Measurements from ENCODE around the gene MAVS. TPM values are rescaled to one million over a fixed set of nuclear protein-coding genes. Genes with fewer than 3 reads are reported as not detected.

Gene MAVS
- total RNA-seq, 1 experiment from 2014 or later, result 24.2 TPM

DNA sequence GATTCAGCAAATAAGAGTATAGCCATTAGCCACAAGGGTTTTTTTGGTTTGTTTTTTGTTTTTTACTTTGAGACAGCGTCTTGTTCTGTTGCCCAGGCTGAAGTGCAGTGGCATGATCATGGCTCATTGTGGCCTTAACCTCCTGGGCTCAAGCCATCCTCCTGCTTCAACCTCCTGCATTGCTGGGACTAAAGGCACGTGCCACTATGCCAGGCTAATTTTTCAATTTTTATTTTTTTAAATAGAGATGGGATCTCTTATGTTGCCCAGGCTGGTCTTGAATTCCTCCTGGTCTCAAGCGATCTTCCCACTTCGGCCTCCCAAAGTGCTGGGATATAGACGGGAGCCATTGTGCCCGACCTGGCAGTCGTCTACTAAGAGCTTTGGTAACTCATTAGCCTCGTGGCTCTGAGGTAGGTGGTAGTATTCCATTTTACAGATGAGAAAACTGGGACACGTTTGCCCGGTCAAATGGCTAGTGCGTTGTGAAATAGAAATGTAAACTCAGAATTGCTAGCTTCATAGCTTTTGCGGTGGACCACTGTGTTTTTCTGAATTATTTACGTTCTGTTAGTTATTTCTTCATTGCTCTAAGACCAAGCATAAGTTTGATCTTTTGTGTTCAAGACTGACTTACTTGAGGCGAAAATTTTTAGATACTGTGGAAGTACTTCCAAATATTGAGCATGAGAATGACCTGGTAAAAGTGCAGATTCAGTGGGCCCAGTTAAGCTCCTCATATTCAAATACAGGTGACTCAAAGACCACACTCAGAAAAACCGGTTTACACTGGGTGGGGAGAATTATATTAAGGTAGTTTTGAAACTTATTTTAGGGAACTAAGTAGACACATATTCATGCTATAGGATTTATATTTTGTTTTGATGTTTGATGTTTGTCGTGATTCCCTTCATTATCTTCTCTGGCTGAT, 44.6 kb downstream of the MAVS start:
- Histone ChIP-seq H2BK15ac (ENCODE audit: low read depth, low read length) (no peak overlapping the region), H3T11ph (ENCODE audit: low read length) (no peak overlapping the region), H2AFZ (ENCODE audit: low read length) (no peak overlapping the region), H3K56ac (ENCODE audit: insufficient read length, low read depth, low read length) (no peak overlapping the region), H3K4ac (ENCODE audit: low read depth, low read length) (no peak overlapping the region), H2AK5ac (ENCODE audit: insufficient read length, low read length) (no peak overlapping the region), H3K27me3 (ENCODE audit: insufficient read depth, low read length) (no peaks in the 10 kb centered on the region), H4K20me1 (ENCODE audit: control insufficient read depth, insufficient read depth, insufficient read length) (no peaks in the 10 kb centered on the region), H3K14ac (ENCODE audit: insufficient read depth, low read length) (no peak overlapping the region), H3K23ac (ENCODE audit: insufficient read length, low read depth, low read length) (no peak overlapping the region), H3K79me2 (ENCODE audit: insufficient read depth, low read length) (peaks cover 66% of the 10 kb centered on the region), H3K79me1 (ENCODE audit: insufficient read depth, low read depth, low read length, poor library complexity, severe bottlenecking) (no peaks in the 10 kb centered on the region), H3K23me2 (ENCODE audit: insufficient read length, low read depth, low read length, poor library complexity, severe bottlenecking) (peaks cover 20% of the 10 kb centered on the region), H3K9ac (ENCODE audit: extremely low read depth, insufficient read length, low read length) (peak overlapping the region; percentile 96), H3K4me2 (ENCODE audit: insufficient read depth, insufficient read length, low read length) (peak overlapping the region; percentile 83), H3K27ac (ENCODE audit: insufficient read length, low read depth, low read length) (no peak overlapping the region), H3K18ac (ENCODE audit: insufficient read length, low read depth, low read length) (no peak overlapping the region), H2BK5ac (ENCODE audit: insufficient read length, low read length) (no peak overlapping the region), H2BK120ac (ENCODE audit: low read depth, low read length, poor library complexity, severe bottlenecking) (no peak overlapping the region), H4K5ac (ENCODE audit: insufficient read length, low read depth, low read length) (no peak overlapping the region), H2BK12ac (ENCODE audit: insufficient read length, low read depth, low read length) (no peak overlapping the region), H4K8ac (replicated peaks; ENCODE audit: insufficient read length, low read depth, low read length) (no peak overlapping the region), H4K91ac (ENCODE audit: insufficient read length, low read depth, low read length) (no peak overlapping the region), H3K4me1 (ENCODE audit: insufficient read depth, low read length) (peaks cover 4% of the 10 kb centered on the region; the same call in 1 of the 2 replicates), H3K9me3 (ENCODE audit: control insufficient read depth, low read depth, low read length) (no peaks in the 10 kb centered on the region), H2BK20ac (ENCODE audit: low read depth, low read length, poor library complexity, severe bottlenecking) (no peak overlapping the region)
- H3K4me1 Mint-ChIP-seq, result peaks cover 47 to 51% of the 10 kb centered on the region in 2 experiments
- TF ChIP-seq CTCF (conservative IDR thresholded peaks at IDR 0.05), result no peak
- no peaks in the 10 kb centered on the region for H3K27me3 Mint-ChIP-seq (ENCODE audit: low read depth)
- H3K27ac Mint-ChIP-seq, result peak overlapping the region; percentile 30 to 88 (median 36); a peak in 4 of 7 replicates
- H3K36me3 Mint-ChIP-seq (ENCODE audit: insufficient read depth in 1 of 3, low read depth in 3 of 3), result peaks cover 31 to 59% (median 40%) of the 10 kb centered on the region in 3 experiments
- no peak for DNase-seq
- H3K4me3 Mint-ChIP-seq, result peak overlapping the region; percentile 93 to 96
- WGBS (ENCODE audit: extremely low coverage, insufficient read length, low lambda C conversion rate), result no CpG with 5 or more reads among the region's 16 CpGs
- peaks cover 4 to 5% of the 10 kb centered on the region in 2 experiments; a peak in 2 of 5 replicates for H3K9me3 Mint-ChIP-seq
